GM21528 (cell line): ENCODE measurements around the gene SNX19.
"Not testable (repeated sequence)": the region's sequence is repeated elsewhere in the genome, so short reads cannot be mapped to it uniquely, and the experiment has no call there.

ENCODE experiments used
- ATAC-seq: cut with Tn5 transposase; IDR thresholded peaks from one replicate; pipeline ENCODE4 v1.9.1; 2021; ENCODE audit warnings: mild to moderate bottlenecking, moderate library complexity; ENCODE audit not compliant: unreplicated experiment, low FRiP score

SNX19 gene

DNA sequence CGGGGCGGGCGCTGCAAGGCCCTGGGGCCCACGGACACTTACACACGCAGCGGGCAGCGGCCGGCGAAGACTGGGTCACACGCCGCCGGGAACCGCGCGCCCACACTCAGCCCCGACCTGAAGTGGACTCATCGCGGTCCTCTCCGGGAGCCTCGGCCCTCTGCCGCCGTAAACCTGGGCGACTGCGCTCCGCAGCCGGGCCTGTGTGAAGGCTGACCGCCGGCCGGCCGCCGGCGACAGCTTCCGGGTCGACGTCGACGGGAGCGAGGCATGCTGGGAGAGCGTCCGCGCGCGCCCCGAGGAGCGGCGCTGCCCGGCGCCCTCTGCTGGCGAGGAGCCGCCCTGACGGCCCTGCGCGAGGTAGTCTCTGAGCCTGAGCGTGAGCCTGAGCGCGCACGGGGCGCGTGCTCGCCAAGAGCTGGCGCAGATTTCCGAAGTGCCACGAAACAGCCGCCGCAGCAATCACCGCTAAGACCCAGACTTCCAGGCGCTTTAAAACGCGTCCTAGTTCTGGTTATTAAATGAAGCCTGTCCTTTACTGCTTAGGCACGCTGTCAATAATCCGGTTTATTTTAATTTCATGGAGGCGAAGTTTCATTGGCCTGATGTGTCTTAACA, at the start of gene SNX19:
SNX19 (minus strand) TSS at position 242 of the 618 bp plus-strand sequence. CDS start 540 bp downstream, outside the sequence.
- ATAC-seq, result peak; percentile 99

DNA sequence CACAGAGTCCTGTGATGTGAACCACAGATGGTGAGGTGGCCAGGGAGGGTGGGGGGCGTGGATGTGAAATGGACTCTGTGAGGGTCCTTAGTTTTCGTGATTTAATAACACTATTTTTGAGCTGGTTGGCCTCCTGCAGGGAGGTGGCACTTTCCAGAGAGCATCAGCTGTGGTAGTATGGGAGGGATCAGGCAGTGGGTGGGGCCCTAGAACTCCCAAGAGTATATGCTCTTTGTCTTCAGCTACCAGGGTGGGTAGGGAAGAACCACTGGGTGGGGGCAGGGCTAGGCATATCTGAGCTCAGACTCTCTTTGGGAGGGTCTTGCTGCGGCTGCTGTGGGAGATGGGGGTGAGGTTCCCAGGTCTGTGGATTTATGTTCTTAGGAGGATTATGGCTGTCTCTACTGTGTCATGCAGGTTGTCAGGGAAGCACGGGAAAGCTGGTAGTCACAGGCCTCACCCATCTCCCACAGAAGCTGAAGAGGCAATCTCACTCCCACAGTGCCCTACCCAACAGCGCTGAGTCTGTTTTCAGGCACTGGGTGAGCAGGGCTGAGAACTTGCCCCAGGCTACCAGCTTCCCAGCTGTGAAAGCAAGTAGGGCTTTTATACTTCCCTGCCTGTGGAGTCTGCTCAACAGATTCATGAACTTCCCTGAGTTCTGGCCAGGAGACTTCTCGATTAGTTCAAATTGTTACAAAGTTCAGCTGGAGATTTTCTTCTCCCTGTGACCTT, 47.9 kb upstream of the SNX19 start:
- ATAC-seq, result no peak

GRCh38 chr11:130947889-130948288, 31.6 kb upstream of the SNX19 start:
- no peak for ATAC-seq

DNA sequence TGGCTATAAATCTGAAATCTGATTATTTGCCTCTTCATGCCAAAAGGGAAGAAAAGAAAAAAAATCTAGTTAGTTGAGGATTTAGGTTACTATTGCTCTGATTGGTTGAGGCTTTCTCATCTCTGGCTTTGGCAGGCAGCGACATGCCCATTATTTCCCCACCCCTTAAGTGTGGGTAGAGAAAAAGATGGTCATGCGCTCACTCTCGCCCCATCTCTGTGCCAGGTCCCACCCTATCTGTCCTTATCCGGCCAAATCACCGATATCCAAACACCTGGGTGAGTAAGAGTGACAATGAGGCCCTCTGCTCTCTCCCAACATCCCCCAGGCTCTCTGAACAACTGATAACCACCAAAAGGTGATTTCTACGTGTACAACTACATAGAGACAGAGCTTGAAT, 31.2 kb upstream of the SNX19 start:
- no peak for ATAC-seq

GRCh38 chr11:130947058-130947457, 30.8 kb upstream of the SNX19 start:
- no peak for ATAC-seq

- ATAC-seq, result no peak
Measured at GRCh38 chr11:130945896-130946295, 29.6 kb upstream of the SNX19 start.

- ATAC-seq, result no peak
Measured at GRCh38 chr11:130940706-130941105, 24.4 kb upstream of the SNX19 start.

DNA sequence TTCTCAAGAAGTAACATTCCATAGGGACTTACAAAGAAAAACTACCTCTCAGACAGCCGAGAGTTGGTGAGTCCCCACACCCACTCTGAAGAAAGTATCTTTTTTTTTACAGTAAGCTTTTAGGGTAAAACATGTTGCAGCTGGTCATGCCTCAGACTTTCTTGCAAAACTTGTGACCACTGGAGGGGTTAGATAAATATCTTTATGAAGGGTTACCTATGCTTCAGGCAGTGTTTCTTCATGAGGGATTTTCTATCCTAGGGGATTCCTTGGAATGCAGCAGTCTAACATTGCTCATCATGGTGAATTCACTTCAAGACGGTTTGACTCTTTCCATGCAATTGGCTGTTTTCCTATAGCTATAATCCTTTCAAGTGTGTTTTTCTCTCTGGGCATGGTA, 20.8 kb upstream of the SNX19 start:
- ATAC-seq, result no peak

DNA sequence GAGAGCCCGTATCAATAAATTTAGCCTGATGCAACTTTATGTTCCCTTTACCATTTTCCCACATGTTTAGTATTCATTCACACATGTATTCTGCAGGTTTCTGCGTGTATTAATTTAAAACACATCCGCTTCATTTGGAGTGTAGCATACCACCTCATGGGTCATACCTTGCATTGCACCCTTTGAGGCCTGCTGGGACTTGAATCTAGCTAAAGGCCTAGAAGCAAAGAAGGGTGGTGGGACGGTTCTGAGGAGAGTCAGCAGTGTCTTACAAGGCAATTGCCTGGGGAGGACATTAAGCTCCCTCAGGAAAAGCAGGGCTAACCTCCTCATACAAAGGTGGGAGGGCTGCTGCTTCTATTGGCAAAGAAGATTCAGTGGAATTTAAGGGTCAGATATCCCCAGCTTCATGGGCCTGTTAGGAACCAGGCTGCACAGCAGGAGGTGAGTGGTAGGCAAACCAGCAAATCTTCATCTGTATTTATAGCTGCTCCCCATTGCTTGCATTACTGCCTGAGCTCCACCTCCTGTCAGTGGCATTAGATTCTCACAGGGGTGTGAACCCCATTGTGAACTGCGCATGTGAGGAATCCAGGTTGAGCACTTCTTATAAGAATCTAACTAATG, 15.9 kb upstream of the SNX19 start:
- no peak for ATAC-seq

GRCh38 chr11:130924750-130925149, 8.5 kb upstream of the SNX19 start:
- no peak for ATAC-seq

DNA sequence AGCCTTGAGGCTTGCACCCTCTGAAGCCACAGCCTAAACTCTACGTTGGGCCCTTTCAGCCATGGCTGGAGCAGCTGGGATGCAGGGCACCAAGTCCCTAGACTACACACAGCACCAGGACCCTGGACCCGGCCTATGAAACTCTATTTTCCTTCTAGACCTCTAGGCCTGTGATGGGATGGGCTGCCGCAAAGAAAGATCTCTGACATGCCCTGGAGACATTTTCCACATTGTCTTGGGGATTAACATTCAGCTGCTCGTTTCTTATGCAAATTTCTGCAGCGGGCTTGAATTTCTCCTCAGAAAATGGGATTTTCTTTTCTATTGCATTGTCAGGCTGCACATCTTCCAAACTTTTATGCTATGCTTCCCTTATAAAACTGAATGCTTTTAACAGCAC, 4.3 kb upstream of the SNX19 start:
- not testable (repeated sequence) for ATAC-seq

GRCh38 chr11:130918081-130918480, 1.8 kb upstream of the SNX19 start:
- no peak for ATAC-seq

- no peak for ATAC-seq
Measured at GRCh38 chr11:130916910-130917309, 631 bp upstream of the SNX19 start.

DNA sequence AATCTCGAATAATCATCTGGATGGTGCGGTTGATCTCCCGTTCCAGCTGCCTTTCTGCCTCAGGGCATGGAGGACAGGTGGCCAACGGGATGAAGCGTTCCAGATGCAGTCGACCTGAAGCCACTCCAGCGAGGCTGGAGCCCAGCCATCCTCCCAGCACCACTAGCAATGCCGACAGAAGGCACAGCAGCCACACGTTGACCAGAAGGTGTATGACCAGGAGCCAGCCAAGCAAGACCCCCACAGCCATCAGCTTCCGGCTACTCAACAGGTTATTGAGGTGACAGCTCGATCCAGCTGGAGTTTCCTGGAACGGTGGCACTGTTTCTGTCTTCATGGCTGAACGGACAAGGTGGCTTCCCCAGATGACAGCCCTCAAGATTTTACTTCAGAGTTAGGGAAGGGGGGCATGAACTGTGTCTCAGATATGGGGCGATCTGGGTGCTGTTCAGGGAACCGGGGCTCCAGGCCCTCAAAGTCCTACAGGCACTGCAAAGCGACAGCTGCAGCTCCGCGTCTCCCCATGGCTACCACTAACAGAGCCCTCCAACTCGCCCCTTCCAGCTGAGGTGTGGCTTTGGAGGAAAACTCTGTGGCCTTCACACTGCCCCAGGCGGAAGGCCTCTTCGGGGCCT, 559 bp downstream of the SNX19 start:
- peak; percentile 5 for ATAC-seq

DNA sequence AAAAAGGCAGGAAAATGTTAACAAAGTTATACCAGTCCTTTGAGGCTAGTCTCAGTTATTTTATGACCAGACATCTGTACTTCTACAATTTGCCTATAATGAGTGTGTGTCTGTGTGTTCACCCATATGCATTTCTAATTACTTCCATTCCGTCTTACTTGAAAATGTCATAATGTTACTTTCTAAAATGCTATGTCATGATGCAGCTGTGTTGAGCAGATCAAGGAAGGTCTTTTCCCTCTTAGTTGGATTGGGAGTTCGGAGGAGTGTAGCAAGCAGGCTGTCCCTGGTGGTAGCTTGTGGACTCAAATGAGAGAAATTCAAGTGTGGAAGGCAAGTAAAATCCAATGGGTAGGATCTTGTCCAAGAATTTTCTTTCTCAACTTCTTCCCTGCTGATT, 3.0 kb downstream of the SNX19 start:
- ATAC-seq, result no peak

DNA sequence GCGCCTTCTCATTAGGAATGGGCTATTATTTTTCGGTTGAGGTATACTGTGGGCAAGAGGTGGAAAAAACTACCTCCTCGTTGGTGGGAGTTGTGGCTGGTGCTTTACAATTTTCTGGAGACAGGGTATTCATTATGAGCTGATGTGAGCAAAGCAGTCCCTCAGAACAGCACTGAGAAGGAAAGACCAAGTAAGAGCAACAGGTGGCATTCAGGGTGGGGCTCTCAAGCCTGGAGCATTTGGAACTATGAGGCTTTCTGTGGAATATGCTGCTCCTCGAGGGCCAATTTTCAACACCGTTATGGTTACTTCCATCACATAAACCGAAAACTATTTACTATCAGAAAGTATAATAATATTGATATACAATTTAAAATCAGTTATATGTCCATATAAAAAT, 3.7 kb downstream of the SNX19 start:
- ATAC-seq, result no peak

DNA sequence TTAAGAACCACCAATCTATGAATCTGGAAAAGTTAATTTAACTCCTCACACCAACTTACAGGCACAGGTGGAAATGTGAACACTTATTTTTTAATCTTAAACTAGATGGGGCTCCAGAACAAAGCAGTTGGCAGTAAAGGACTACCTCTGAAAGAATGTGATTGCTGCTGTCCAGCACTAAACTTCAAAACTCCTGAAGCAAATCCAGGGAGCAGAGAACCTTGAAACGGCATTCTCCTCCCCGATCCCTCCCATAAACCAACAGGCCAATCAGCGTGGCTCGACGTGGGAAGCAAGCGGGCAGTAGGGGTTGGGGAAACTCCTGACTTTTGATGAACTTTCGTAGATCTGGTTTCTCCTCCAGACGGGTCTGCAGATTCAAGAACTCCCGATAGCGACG, 5.0 kb downstream of the SNX19 start:
- no peak for ATAC-seq

- no peak for ATAC-seq
Measured at GRCh38 chr11:130909650-130910049, 6.6 kb downstream of the SNX19 start.

- ATAC-seq, result no peak
Measured at GRCh38 chr11:130908770-130909625, 7.3 kb downstream of the SNX19 start.

GRCh38 chr11:130908061-130908460, 8.2 kb downstream of the SNX19 start:
- no peak for ATAC-seq
